HL-60 (cell line): Measurements from ENCODE around the gene RIN3.

ENCODE experiments used
- CTCF ChIP-seq: IDR thresholded peaks from one replicate; pipeline ENCODE4 v1.5.1; 2011; ENCODE audit warnings: low read length, control low read depth, inconsistent platforms; ENCODE audit not compliant: insufficient read depth
- GABPA ChIP-seq: IDR thresholded peaks from 2 replicates; pipeline ENCODE4 v1.6.1; 2012; ENCODE audit warnings: low read depth
- REST ChIP-seq: IDR thresholded peaks from 2 replicates; pipeline ENCODE4 v1.6.1; 2012; ENCODE audit warnings: low read depth; ENCODE audit not compliant: insufficient replicate concordance

DNA sequence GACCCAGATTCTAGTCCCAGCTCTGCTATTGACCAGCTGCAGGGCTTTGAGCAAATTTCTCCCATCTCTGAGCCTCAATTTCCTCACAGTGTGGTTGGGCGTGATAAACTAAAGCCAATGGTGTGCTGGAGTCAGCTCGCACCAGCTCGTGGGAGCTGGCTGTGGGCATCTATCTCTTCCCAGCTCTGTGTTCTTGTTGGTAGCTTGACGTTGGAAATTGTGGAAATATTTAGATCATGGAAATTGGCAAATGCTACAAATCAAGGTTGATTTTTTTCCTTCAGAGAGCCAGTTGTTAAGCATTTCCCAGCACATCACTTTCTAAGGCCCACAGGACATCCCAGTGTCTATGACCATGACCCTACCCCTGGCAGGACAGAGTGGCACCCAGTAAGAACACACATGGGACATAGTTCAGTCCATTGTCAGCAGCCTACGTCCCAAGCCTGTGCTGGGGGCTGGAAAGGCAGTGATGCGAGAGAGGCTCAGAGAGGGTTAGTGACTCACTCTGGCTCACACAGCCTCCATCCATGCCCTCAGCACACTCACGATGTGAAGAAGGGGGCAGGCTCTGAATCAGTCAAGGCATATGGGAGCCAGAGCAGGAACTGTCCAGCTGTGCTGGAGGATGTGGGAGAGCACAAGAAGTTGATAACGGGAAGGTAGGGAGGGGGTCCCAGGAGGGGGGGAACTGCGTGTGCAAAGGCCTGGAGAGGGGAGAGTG is 157.2 kb downstream of the RIN3 start:
- no peak for TF ChIP-seq CTCF
- no peak for TF ChIP-seq REST
- TF ChIP-seq GABPA = no peak
